ENCODE data around the gene POU2AF1.
"Not testable (repeated sequence)": the region's sequence is repeated elsewhere in the genome, so short reads cannot be mapped to it uniquely, and the experiment has no call there.

POU2AF1 gene

DNA sequence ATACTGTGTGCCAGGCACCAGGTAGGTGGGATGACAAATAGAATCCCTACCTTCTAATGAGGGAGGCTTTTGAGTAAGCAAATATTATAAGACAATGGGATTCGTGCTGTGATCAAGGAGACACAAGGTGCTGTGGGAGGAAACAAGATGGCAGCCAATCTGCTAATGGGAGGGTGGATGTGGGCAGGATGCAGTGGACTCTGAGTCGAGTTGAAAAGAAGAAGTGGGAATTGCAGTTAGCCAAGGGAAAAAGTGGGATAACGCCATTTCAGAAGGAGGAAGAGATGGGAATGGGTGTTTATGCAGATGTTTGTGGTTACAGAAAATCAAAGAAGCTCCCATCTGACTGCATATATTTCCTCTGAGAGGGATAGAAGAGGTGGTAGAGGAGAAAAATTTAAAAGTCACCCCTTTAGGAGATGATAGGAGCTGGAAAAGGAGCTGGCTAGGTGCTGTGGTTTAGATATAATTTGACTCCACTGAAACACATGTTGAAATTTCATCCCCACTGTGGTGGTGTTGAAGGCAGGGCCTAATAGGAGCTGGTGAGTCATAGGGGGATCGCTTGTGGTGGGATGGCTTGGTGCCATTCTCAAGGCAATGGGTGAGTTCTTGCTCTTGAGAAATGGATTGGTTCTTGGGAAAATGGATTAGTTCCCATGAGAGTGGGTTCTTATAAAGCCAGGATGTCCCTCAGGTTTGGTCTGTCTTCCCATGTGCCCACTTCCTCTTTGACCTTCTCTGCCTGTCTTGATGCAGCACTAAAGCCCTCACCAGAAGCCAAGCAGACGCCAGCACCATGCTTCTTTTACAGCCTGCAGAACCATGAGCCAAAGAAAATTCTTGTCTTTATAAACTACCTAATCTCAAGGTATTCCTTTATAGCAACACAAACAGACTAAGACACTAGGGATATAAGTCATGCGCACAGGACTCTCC lies 30.0 kb upstream of the POU2AF1 start:
- DNase-seq: no peak

DNA sequence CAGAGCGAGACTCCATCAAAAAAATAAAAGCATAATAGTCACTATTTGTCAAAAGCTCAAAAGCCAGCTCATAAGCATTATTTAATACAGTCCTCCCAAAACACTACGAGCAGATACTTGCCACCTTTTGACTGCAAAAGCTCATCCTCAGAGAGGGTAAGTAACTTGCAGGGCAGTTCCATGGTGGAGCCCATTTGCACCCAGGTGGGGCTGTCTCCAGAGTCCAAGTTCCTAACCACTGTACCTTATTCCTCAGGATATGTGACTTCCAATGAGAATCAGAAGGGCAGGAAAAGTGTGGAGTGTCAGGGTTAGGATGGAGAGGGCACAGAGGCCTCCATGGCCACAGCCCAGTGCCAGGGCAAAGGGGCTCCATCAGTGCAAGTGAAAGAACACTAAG lies 28.6 kb upstream of the POU2AF1 start:
- no peak for DNase-seq

GRCh38 chr11:111406589-111406988 lies 27.5 kb upstream of the POU2AF1 start:
- DNase-seq: no peak

GRCh38 chr11:111406091-111406490 lies 27.0 kb upstream of the POU2AF1 start:
- DNase-seq: no peak

DNA sequence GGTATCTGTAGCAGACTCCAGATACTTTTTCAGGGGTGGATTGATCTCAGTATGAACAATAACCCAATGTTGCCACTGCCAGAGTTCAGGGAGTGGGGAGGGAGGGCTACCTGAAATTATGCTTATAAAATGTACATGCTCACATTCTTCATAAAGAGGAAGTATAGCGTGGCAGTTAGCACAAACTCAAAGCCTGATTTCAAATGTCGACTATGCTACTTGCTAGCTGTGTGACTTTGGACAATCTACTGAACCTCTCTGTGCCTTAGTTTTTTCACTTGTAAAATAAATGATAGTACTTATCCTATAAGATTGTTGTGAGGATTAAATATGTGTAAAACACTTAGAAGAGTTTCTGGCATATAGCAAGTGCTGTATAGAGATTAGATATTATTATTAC lies 26.5 kb upstream of the POU2AF1 start:
- DNase-seq: no peak

GRCh38 chr11:111403051-111403726 lies 24.1 kb upstream of the POU2AF1 start:
- no peak for DNase-seq

GRCh38 chr11:111402411-111402810 lies 23.3 kb upstream of the POU2AF1 start:
- DNase-seq: no peak

DNA sequence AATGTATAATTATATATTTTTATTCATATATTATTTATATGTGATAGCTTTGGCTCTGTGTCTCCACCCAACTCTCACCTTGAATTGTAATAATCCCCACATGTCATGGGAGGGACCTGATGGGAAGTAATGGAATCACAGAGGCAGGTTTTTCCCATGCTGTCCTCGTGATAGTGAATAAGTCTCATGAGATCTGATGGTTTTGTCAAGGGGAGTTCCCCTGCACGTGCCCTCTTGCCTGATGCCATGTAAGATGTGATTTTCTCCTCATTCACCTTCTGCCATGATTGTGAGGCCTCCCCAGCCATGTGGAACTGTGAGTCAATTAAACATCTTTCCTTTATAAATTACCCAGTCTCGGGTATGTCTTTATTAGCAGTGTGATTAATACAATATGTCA lies 22.9 kb upstream of the POU2AF1 start:
- not testable (repeated sequence) for DNase-seq

DNA sequence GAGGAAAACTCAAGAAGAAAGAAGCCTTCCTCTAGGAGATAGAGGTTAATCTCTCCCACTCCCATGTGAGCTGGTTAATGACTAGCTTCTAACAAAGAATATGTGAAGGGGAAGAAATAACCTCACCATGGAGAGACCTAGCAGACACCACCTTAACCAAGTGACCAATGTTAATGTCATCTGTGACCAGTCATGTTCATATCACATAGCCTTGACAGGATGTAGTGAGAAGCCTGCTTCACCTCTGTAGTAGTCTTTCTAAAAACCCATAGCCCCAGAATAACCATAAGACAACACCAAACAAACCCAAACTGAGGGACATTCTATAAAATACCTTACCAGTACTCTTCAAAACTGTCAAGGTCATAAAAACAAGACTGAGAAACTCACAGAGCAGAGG lies 21.5 kb upstream of the POU2AF1 start:
- DNase-seq: no peak

- no peak for DNase-seq
These were observed 20.3 kb upstream of the POU2AF1 start for GRCh38 chr11:111399187-111400031.

DNA sequence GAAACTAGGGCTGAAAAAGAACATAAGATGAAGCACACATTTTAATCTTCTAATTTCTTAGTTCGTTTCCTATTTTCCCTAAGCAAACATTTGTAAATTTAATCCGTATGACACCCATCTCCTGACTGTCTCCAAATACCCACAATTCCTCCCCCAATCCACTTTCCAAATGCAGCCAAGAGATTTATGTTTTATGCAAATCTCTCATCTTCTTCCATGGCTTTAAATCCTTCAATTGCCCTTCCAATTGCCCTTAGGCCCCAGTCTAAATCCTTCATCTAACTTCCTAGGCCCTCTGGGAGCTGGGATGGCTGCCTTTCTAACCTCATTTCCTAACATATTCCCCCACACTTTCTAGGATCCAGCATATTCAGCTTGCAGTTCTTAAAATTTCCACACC lies 18.0 kb upstream of the POU2AF1 start:
- DNase-seq: no peak

GRCh38 chr11:111395749-111396148 lies 16.7 kb upstream of the POU2AF1 start:
- DNase-seq: no peak

GRCh38 chr11:111395081-111395480 lies 16.0 kb upstream of the POU2AF1 start:
- no peak for DNase-seq

- DNase-seq: not testable (repeated sequence)
These were observed 15.1 kb upstream of the POU2AF1 start for GRCh38 chr11:111394147-111394546.

DNA sequence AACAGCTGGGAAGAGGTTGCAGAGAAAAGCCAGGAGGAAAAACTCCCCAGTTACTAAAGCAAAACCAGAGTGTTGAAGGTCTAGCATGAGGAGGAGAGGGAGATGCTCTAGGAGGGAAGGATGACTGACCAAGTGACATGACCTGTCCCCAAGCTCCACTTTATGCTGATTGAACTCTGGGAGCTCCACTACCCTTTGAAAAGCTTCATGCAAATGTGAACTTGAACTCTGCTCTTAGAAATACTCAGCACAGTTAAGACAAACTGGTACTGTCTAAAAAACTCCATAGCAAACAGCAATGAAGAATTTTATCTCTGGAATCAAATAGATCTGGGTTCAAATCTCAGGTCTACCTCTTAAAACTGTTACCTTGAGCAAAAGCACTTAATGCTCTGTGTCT lies 14.5 kb upstream of the POU2AF1 start:
- DNase-seq: no peak

DNA sequence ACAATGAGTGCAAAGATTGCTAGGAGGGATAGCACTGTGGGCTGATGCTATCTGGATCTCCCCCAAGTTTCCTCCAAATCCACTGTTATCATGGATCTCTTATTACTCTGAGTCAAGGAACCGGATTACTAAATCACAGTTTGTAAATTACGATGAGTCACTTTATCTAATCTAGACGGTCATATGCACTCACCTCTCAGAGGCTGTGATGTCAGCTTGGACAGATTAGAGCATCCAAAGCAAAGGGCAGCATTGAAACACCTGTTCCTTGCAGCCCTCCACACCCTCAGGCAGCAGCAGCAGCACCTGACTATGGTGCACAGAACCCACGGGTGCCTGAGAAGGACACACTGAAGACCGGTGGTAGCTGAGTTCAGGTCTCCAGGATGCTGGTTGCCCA lies 14.0 kb upstream of the POU2AF1 start:
- no peak for DNase-seq

DNA sequence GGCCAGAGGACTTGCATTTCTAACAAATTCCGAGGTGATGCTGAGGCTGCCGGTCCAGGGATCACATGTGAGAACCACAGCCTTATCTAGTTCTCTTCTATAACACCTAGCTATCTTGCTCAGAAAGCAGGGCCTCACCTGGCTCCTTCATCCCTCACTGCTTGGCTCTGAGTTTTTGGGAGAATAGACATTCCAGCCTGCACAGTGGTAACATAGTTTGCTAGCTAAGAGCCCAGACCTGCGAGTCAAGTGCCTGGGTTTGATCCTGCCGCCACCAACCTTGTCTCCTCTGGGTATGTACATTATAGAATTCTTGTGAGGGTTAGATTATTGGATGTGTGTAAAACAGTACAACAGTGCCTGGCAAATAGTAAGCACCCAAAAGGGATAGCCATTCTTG lies 13.5 kb upstream of the POU2AF1 start:
- DNase-seq: no peak

GRCh38 chr11:111391328-111392124 lies 12.5 kb upstream of the POU2AF1 start:
- DNase-seq: no peak

- no peak for DNase-seq
These were observed 9.8 kb upstream of the POU2AF1 start for GRCh38 chr11:111388842-111389241.

GRCh38 chr11:111388420-111388819 lies 9.3 kb upstream of the POU2AF1 start:
- DNase-seq: no peak

DNA sequence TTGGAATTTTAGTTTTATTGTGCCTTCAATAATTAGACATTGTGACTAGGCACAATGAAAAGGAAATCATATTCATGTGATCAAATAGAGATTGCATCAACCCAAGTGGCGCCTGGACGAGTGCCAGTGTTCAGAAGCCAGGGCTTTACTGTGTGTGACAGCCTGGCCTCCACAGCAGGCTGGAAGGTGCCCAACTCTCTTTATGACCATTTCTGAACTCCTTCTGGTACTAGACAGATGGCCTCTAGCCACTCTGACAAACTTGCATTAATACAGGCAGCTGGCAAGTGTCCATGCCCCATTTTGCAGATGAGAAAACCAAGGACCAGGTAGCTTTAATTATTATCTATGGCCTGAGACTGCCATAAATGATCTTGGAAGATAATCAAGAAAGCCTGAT lies 8.3 kb upstream of the POU2AF1 start:
- DNase-seq: no peak

- DNase-seq: no peak
These were observed 7.6 kb upstream of the POU2AF1 start for GRCh38 chr11:111386611-111387150.

All from left hindlimb (tissue), 1 donor.